T-helper 22 cell (primary cell): ENCODE measurements around the gene IQSEC1.

ENCODE experiments used
- DNase-seq: peaks from one replicate; pipeline ENCODE4 v3.0.0-alpha.2; 2020; ENCODE audit warnings: low read depth

The IQSEC1 gene

GRCh38 chr3:12934431-12934830 lies 138.8 kb downstream of the IQSEC1 start:
- DNase-seq = no peak

- no peak for DNase-seq
Measured at GRCh38 chr3:12933901-12934300, 139.3 kb downstream of the IQSEC1 start.

GRCh38 chr3:12932754-12933153 lies 140.5 kb downstream of the IQSEC1 start:
- no peak for DNase-seq

- DNase-seq = no peak
Measured at GRCh38 chr3:12932347-12932746, 140.9 kb downstream of the IQSEC1 start.

- DNase-seq = no peak
Measured at GRCh38 chr3:12931273-12931905, 141.8 kb downstream of the IQSEC1 start.

GRCh38 chr3:12929801-12930200 lies 143.4 kb downstream of the IQSEC1 start:
- no peak for DNase-seq

- DNase-seq = no peak
Measured at GRCh38 chr3:12926660-12927059, 146.6 kb downstream of the IQSEC1 start.

- no peak for DNase-seq
Measured at GRCh38 chr3:12925648-12926047, 147.6 kb downstream of the IQSEC1 start.

GRCh38 chr3:12924437-12924836 lies 148.8 kb downstream of the IQSEC1 start:
- no peak for DNase-seq

- no peak for DNase-seq
Measured at GRCh38 chr3:12922881-12923431, 150.3 kb downstream of the IQSEC1 start.

- DNase-seq = no peak
Measured at GRCh38 chr3:12922306-12922705, 150.9 kb downstream of the IQSEC1 start.

GRCh38 chr3:12921736-12922135 lies 151.5 kb downstream of the IQSEC1 start:
- DNase-seq = no peak

- no peak for DNase-seq
Measured at GRCh38 chr3:12920967-12921366, 152.3 kb downstream of the IQSEC1 start.

GRCh38 chr3:12919205-12919604 lies 154.0 kb downstream of the IQSEC1 start:
- no peak for DNase-seq

GRCh38 chr3:12918231-12918630 lies 155.0 kb downstream of the IQSEC1 start:
- no peak for DNase-seq

GRCh38 chr3:12916159-12916558 lies 157.1 kb downstream of the IQSEC1 start:
- no peak for DNase-seq

- DNase-seq = no peak
Measured at GRCh38 chr3:12914088-12914487, 159.1 kb downstream of the IQSEC1 start.

- DNase-seq = no peak
Measured at GRCh38 chr3:12911881-12912415, 161.3 kb downstream of the IQSEC1 start.

GRCh38 chr3:12910356-12911099 lies 162.7 kb downstream of the IQSEC1 start:
- no peak for DNase-seq

- no peak for DNase-seq
Measured at GRCh38 chr3:12909710-12910109, 163.5 kb downstream of the IQSEC1 start.

GRCh38 chr3:12908859-12909258 lies 164.4 kb downstream of the IQSEC1 start:
- no peak for DNase-seq

- DNase-seq = no peak
Measured at GRCh38 chr3:12908136-12908730, 165.0 kb downstream of the IQSEC1 start.

GRCh38 chr3:12907729-12908128 lies 165.5 kb downstream of the IQSEC1 start:
- DNase-seq = no peak
